Muscle of arm (tissue), 12 donors: ENCODE data around the gene NES. TPM values are rescaled to one million over a fixed set of nuclear protein-coding genes. Genes with fewer than 3 reads are reported as not detected.

Experiments used
- DNase-seq: peaks from one replicate; pipeline ENCODE4 v3.0.0-alpha.2; 2013
- polyA plus RNA-seq, 12 donors: library from polyadenylated mRNA; unstranded; fragments of 120-200 nt; gene quantifications; one replicate each; pipeline ENCODE4 v1.2.1, GENCODE V29; 2013; ENCODE audit not compliant: insufficient read length in 12 of 12

The NES gene
- polyA plus RNA-seq, 12 donors: 318 to 1,186 (median 743) TPM

DNA sequence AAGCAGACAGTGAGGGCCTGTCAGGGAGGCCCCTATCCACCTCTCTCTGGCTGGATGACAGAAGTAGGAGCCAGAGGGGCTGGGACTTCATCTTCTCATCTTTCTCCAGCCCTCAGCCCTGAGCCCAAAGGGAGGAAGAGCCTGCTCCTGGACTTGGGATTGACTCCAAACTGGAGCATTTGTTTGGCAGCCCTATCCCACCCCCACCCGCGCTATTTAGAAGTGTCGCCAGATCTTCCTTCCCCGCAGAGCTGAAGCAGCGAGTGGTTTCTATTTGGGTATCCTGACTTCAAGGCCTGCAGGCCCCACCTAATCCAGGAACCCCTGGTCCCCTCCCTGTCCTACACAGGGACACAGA, 9.6 kb downstream of the NES start:
- peak; percentile 94 for DNase-seq

DNA sequence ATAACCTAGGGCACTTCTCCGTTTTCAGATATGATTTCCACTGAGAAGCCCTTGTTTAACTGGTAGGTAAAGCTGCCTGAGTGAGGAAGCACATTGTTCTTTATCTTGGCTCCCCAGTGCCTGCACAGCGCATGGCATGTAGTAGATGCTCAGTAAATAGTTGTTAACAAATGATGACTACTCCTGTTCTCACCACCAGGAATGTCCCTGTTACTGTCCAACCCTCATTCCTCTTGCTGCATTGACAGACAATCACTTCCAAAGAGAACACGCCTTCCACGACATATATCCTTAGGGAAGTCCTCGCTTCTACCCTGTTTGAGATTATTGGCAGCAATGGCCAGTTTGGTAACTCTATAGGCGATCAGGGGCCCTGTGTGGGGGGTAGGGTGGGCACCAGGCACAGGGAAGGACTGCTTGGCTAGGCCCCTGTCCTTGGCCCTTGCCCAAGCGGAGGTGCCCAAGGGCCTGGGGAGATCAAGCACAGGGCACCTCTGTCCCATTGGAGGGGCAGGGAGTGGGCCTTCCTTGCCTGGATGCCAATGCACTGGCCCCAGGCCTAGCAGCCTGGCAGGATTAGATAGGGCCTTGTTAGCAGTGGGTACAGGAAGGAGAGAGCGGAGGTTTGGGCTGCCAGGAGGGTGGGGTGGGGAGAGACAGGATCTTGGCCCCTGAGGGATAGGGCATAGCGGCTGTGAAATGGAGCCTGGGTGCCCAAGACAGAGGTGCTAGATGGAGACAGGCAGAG, 10.2 kb downstream of the NES start:
- no peak for DNase-seq

DNA sequence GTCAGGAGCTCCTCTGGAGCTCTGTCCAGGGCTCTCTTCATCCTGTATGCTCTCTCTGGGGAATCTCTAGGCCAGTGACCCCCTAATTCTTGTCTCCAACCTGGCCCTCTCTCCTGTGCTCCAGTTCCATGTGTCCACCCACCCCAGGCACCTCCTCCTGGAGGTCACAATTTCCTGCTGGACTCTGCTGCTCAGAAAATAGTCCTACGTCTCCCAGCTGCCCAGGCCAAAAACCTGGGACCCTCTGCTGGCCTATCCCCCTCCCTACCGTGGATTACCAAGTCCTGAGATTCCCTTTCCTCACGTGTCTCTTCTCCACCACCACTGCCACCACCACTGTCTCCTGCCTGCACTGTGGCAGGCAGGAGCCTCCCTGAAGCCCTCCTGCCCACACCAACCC, 11.7 kb downstream of the NES start:
- no peak for DNase-seq

DNA sequence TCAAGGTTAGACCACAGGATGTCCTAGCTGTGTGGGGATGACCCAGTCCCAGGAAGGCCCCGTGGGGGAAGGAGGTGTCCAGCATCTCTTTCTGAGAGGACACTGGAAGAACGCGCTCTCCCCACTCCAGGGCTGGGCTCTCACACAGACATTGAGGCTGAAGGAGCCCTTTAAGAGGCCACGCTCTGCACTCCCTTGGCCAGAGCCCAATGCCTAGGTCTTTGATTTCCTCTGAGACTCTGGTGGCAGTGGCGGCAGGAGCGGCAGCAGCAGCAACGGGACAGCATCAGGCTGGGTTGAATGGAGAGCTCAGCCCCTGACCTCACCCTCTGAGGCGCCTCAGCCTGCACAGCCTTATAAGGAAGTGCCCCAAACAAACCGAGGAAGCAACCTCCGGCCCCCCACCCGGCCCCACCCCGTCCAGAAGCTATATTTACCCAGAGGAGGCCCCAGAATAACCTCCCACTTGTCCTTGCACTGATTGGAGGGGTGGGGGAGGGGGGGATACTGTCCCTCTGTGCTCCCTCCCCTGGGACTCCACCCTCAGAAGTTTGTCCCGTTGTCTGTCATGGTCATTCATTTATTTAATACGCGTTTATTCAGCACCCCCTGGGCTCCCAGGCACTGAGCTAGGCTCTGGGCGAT, 12.3 kb downstream of the NES start:
- DNase-seq: no peak

DNA sequence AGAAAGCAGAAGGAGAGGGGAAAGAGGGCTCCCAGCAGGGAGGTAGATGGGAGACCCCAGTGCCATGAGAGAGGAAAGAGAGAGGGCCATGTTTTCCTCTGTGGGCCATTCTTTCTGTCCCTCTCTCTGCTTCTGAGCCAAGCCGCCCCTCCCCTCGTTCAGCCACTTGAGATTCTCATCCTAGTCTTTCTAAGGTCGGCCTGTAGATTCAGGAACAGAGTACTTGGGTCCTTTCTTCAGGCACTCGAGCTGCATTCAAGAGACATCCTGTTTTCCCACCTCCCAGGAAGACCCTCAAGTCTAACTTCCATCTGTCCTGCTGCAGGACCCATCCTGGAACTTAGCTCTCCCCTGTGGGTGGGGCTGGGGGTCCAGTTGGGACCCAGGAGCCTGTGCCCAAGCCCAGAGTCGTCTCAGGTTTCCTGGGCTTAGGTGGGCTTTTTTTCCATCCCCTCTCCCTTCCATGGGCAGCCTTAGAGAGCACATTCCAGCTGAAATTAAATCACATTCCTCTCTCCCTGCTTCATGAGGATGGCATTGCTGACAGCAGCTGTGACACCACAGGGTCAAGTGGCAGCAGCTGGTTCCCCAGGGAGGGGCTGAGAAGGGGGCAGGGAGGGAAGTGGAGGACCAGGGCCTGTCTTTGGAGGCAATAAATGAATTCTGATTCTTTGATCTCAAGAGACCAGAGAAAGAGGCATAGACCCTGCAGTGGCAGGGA, 13.0 kb downstream of the NES start:
- DNase-seq: no peak

DNA sequence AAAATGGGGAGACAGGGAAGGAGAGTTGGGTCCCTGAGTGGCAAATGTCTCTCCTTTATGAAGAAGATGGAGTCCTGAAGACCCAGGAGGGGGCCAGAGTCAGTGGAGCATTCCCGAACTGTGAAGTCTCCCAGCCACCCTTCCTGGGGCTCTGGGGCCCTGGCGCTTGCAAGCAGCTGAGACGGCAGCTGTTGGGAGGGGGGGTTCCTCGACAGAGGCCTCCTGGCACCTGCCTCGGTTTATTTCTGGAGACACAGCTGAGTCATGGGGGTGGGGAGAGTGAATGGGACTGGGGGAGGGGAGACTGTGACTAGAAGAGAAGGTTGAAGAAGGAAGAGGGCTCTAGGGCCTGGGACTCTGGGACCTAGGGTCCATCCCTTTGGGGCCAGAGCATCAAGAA, 14.0 kb downstream of the NES start:
- DNase-seq: peak; percentile 76

DNA sequence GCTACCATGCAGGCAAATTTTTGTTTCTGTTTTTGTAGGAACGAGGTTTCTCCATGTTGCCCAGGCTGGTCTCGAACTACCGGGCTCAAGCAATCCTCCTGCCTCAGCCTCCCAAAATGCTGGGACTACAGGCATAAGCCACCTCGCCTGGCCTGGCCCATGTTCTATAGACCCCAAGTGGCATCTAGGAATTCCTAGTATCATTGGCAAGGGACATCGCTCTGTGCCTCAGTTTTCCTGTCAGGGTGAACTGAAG, 14.5 kb downstream of the NES start:
- no peak for DNase-seq

DNA sequence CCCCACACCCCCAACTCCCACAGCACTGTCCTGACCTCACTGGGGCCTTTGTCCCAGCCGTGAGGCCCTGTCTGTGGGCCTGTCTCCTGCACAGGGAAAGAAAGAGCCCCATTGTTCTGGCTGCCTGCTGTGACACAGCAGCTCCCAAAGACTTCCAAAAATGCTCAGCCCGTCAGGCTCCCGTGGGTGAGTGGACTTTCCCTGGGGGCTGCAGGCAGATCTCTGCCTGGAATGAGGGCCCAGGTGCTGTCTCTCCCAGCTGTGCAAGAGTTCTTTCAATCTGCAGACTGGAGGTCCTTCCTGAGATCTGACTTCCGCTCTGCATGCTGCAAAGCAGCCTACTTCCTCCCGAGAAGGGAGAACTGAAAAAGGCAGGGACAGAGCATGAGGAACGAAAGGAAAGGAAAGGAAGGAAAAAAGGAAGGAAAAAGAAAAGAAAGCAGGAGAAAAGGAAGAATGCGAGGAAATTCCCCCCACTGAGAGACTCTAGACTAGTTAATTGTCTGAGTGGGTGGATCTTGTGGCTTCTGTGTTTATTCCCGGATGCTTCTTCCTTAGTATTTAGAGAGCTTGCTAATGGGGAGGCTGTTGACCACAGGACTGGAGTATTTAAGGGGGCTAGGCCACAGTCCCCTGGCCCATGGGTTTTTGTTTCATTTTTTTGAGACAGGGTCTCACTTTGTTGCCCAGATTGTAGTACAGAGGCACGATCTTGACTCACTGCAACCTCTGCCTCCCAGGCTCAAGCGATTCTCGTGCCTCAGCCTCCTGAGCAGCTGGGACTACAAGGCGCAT, 15.0 kb downstream of the NES start:
- no peak for DNase-seq

DNA sequence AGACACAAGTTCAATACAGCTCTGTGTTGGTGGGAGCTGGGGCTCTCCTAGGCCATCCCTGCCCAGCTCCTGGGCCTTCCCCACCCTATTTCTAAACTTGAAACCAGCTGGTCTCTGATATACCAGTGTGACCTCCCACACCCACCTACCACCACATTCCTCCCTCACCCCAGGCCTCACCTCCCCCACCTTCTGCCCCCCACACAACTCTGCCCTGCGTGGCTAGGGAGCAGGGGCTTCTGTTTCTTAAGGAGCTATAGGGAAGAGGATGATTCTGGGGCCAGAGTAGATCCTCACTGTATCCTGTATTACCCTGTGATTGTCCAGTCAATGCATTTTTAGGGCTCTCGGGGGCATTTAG, 16.5 kb downstream of the NES start:
- DNase-seq: no peak

DNA sequence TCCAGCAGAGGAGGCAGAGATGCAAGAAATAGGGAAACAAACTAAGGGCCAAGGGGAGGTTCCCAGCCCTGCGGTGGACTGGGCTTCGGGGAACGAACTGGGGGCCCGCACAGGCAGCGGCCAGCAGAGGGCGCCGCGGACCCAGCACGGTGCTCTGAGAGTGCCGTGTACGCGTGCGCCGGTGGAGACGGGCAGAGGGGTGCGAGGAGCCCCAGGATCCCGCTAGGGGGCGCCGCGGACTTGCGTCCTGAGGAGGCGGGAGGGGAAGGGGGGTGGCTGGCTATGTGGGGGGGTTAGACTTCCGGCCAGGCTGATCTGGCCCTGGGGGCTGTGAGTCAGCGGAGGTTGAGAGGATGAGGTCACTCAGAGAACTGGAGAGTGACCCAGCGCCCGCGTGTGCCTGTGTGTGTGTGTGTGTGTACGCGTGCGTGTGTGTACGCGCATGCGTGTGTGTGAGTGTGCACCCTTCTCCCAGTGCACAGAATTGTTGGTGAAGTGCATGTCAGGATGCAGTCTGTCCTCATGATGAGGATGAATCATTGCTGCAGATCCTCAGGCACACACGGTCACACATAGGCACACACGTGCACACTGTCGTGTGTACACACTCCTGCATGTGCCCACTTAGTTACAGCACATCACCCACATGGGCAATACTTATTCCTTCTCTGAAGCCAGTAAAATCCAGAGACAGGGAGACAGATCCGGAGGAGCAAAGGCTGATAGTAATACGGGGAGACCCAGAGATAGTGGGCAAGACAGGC, 17.0 kb downstream of the NES start:
- DNase-seq: peak; percentile 97

DNA sequence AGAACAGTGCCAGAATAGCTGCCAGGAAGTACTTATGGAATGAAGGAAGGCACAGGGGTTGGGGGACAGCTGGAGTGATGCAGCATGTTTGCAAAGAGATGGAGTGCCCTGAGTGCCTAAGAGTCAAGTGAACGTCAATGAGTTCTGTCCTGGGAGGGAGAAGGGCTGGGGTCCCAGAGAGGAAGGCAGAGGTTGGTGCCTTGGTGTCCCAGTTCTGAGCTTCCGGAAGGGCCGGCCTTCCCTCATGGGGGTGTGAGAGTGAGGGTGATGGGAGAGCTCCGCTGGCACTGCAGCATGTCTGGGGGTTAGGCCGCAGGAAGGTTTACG, 17.6 kb downstream of the NES start:
- DNase-seq: no peak

DNA sequence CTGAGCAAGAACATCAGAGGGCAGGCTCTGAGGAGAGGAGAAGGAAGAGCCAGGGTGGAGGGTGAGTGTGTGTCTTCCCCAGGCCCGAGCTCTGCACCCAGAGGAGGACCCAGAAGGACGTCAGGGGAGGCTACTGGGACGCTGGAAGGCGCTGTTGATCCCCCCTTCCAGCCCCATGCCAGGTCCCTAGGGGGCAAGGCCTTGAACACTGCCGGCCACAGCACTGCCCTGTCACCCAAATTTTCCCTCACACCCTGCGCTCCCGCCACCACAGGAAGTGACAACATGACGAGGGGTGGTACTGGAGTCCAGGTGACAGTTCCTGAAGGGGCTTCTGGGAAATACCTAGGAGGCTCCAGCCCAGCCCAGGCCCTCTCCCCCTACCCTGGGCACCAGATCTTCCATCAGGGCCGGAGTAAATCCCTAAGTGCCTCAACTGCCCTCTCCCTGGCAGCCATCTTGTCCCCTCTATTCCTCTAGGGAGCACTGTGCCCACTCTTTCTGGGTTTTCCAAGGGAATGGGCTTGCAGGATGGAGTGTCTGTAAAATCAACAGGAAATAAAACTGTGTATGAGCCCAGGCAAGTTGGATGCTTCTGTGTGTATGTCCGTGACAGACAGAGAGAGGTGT, 18.1 kb downstream of the NES start:
- no peak for DNase-seq

DNA sequence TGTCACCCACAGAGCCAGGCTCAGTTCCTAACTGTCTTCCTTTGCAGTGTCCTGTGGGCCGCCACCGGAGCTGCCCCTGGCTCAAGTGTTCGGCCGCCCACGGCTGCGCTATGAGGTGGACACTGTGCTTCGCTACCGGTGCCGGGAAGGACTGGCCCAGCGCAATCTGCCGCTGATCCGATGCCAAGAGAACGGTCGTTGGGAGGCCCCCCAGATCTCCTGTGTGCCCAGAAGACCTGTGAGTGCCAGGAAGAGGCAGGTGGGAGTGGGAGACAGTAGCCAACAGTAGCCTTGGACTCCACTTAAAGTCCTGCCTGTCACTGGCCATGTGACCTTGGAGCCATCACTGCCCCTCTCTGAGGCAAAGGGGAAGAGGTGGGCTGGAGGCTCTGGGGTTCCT, 18.7 kb downstream of the NES start:
- no peak for DNase-seq

DNA sequence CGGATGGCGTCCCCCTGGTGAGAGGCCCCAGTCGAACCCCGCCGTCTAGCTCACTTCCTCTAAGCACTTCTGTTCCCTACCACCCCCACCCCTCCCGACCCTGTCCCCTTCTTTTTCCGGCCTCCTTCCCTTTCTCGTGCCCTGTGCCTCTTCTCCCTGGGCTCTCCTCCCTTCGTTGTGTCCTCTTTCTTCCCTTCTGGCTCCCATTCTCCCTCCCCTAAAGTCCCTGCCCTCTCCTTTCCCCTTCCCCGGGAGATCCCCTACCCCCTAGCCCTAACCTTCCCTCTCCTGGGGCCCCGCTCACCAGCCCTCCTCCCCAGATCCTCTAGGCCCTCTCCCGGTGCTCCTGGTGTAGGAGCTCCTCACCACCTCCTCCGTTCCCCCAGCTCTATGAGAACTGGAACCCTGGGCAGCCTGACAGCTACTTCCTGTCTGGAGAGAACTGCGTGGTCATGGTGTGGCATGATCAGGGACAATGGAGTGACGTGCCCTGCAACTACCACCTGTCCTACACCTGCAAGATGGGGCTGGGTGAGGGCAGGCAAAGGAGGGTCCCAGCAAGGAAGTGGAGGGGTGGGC, 19.4 kb downstream of the NES start:
- DNase-seq: no peak

DNA sequence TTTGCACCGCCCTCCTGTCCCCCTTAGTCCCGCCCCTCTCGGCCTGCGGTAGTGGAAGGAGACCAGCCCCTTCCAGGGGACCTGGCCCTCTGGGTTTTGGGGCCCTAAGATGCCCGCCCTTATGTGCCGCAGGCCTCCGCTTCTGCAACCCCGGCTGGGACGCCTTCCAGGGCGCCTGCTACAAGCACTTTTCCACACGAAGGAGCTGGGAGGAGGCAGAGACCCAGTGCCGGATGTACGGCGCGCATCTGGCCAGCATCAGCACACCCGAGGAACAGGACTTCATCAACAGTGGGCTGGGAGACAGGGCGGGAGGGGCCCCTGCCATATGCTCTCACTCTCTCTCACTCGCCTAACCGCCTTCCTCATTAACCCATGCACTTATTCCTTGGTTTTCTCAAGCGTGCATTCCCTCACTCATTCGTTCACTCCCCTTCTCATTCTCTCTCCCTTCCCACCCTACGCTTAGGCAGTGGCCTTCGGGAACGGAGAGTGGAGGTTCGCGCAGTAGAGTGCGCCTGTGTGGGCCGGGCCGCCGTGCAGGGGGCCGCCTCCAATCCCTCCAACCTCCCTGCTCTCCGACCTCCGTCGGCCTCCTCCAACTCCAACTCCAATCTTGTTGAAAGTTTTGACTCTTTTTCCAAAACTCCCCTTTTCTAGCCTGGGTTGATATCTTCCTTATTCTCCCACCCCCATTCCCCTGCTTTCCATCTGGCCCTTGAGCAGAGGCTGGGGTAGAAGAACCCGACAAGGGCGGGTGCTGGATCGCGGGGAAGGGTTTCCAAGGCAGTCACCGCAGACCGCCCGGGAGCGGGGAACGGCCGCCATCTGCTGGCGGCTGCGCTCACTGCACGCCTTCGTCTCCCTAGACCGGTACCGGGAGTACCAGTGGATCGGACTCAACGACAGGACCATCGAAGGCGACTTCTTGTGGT, 20.1 kb downstream of the NES start:
- peak; percentile 77 for DNase-seq

DNA sequence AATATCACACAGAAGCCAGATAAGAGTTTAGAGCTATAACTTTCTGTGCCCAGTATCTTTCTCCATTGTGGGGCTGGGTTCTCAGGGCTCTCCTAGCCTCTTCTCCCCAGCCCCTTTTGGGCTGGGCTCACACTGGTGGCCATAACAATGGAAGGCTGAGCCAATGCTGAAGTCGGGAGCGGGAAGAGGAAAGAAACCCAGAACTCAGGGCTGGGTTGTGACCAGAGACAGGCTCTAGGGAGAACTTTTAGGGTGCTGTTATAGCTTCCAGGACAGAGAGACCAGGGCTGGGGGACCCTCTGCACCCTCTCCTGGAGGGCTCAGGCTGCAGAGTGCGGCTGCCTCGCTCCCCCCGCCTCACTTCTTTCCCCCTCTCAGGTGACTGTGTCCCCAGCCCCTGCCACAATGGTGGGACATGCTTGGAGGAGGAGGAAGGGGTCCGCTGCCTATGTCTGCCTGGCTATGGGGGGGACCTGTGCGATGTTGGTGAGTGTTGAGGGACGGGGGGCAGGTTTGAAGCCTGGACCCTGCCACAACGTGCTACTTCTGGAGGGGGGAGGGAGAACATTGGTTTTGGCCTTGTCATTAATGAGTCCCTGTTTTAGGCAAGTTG, 21.2 kb downstream of the NES start:
- no peak for DNase-seq

DNA sequence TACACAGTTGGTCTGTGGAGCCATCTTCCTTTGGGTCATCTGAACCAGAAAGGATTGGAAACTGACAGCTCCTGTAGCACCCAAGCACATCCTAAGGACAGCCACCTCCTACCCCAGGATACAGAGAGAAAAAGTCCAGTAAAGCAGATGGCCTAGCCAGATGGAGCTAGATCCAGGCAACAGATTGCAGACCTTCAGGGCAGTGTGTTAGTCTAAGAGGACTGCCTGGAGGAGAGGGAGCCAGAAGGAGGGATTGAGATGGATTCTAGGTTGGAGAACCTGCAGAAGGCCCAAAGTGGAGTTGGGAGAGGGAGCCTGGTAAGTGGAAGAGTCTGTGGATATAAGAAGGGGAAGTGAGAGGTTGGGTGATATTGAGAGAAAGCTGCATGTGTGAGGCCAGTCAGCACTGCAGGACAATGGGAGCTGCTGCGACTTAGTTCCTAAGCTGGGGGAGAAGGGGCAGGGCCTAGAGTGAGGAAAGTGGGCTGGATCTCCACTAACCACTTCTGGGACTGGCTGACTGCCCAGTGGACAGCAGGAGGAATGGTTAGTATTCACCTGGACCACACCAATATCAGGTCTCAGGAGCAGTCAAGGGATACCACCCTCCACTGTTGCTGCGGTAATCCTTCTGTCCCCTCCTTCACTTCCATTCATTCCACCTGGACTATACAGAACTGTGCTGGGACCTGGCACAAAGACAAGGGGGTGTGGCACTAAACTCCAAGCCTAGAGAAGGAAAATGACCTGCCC, 21.9 kb downstream of the NES start:
- DNase-seq: no peak

DNA sequence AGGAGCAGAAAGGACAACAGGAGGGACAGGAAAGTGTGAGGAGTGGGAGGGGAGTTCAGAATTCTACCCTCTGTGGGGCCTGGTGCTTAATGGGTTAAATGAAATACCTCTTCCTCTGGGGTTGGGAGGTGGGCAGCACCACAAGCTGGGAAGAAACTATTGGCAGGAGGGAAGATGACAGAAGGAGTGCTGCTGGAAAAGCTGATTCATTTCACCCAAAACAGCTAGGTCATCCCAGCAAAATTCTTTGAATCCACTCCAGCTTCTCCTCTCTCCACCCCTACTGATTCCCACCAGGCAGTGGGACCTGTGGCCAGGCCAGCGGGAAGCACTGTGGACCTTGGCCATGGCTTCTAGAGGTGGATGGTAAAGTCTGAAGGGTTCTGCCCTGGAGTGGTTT, 22.5 kb downstream of the NES start:
- DNase-seq: no peak

DNA sequence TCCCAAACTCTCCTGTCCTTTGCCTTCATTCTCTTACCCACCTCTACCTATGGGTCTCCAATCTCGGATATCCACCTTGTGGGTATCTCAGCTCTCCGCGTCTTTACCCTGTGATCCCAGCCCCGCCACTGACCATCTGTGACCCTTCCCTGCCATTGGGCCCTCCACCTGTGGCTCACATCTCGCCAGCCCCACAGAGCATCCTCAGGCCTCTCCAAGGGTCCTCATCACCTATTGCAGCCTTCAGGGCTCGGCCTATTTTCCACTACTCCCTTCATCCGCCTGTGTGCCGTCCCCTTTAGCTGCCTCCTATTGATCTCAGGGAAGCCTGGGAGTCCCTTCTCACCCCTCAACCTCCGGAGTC, 24.2 kb downstream of the NES start:
- no peak for DNase-seq
